GM12891 (cell line): ENCODE measurements around the gene PPP1R14C.

Source experiments
- DNase-seq: peaks from one replicate; pipeline ENCODE4 v3.0.0; 2011; ENCODE audit warnings: low spot score; ENCODE audit not compliant: insufficient read length
- FAIRE-seq: peaks from 2 replicates; lab custom pipeline; 2011; peaks lifted over from hg19 to GRCh38; lab: Jason Lieb, UNC
- PAX5 ChIP-seq: IDR thresholded peaks from 2 replicates; pipeline ENCODE4 v1.6.1; 2011; ENCODE audit warnings: low read length, moderate library complexity, mild to moderate bottlenecking; ENCODE audit not compliant: insufficient read depth, severe bottlenecking
- POLR2A ChIP-seq: IDR thresholded peaks from 2 replicates; pipeline ENCODE4 v1.6.1; 2011; ENCODE audit warnings: low read depth, low read length, control low read depth
- POLR2AphosphoS5 ChIP-seq: IDR thresholded peaks from 2 replicates; pipeline ENCODE4 v1.6.1; 2011; ENCODE audit warnings: low read depth, low read length, control low read depth
- POU2F2 ChIP-seq: IDR thresholded peaks from 2 replicates; pipeline ENCODE4 v1.6.1; 2011; ENCODE audit warnings: low read depth, mild to moderate bottlenecking, control low read depth, low read length, moderate library complexity
- SPI1 ChIP-seq: IDR thresholded peaks from 2 replicates; pipeline ENCODE4 v1.6.1; 2011; ENCODE audit warnings: low read depth, low read length, control low read depth
- TAF1 ChIP-seq: IDR thresholded peaks from 2 replicates; pipeline ENCODE4 v1.6.1; 2011; ENCODE audit warnings: low read depth, low read length, control low read depth

The PPP1R14C gene

GRCh38 chr6:150266309-150266708 is 123.5 kb downstream of the PPP1R14C start:
- FAIRE-seq: no peak
- no peak for DNase-seq
- TF ChIP-seq SPI1 (no peak), TAF1 (no peak), POLR2A (no peak), PAX5 (no peak), POLR2AphosphoS5 (no peak)

DNA sequence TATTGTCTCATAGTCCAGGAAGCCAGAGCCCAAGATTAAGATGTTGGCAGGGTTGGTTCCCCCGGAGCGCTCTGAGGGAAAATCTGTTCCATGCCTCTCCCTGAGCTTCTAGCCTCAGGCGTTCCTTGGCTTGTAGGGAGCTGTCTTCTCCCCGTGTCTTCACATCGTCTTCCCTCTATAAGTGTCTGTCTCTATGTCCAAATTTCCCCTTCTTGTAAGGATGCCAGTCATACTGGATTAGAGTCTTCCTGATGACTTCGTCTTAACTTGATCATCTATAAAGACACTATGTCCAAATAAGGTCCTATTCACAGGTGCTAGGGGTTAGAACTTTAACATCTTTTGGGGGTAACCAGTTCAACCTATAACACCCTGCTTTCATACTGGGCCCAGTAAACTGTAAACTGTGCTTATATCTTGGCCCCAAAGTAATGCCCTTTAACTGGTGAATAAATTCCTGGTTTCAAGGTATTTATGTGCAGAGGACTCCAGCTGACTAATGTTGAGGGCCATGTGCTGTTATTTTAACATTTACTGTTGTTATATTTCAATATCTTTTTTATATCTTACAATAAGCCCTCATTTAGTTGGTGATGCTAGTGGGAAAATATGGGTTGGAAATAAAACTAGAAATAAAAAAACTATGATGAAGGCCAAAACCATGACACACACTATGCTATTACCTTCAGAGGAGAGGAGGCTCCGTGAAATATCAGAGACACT is 124.3 kb downstream of the PPP1R14C start:
- TF ChIP-seq TAF1 (no peak), SPI1 (no peak), POLR2A (no peak), POLR2AphosphoS5 (no peak), PAX5 (no peak)
- no peak for DNase-seq

DNA sequence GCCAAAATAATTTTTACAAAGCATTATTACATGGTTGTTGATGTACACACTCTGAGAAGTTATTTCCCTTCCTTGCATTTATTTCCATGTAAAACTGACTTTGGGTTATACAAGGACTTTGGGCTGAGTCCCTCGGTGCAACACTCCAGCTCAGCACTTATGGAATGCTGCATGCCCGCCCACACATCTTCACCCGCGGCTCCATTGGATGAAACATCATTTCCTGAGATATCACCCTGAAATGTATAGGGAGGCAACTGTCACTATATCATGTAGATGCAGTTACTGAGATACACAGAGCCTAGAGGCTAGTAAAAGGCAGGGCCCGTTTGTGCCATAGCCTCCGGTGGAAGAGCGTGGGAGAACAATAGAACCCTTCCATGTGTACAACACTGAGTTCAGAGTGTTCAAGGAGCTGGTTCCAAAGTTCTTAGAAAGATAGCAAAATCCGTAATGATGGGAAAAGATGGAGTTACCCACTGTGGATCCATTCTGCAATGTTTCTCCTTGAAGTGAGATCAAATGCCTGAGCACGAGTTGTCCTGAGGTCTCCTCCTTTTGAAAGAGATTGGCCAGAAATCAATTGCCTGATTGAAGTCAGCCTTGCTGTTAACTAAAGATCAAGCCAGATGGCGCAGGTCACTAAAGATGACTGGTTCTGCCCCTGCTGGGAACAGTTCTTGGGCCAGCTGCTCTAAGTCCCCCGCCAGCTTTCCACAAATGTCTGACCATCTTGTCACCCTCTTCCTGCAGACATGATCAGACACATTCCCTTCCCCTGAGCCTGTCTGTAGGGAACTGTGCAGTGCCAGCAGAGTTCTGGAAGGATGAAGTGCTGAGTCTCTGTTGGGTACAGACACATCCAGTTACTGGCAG is 125.1 kb downstream of the PPP1R14C start:
- TF ChIP-seq SPI1 (no peak), POU2F2 (no peak), TAF1 (no peak), POLR2AphosphoS5 (no peak), PAX5 (no peak), POLR2A (no peak)
- no peak for FAIRE-seq
- DNase-seq: no peak

More for the DNA sequence above, 124.3 kb downstream of the PPP1R14C start:
- no peak for FAIRE-seq

- TF ChIP-seq TAF1 (no peak), SPI1 (no peak), PAX5 (no peak), POU2F2 (no peak), POLR2AphosphoS5 (no peak), POLR2A (no peak)
- DNase-seq (no peak), FAIRE-seq (no peak)
Observed at GRCh38 chr6:150269130-150269856, 126.4 kb downstream of the PPP1R14C start.

DNA sequence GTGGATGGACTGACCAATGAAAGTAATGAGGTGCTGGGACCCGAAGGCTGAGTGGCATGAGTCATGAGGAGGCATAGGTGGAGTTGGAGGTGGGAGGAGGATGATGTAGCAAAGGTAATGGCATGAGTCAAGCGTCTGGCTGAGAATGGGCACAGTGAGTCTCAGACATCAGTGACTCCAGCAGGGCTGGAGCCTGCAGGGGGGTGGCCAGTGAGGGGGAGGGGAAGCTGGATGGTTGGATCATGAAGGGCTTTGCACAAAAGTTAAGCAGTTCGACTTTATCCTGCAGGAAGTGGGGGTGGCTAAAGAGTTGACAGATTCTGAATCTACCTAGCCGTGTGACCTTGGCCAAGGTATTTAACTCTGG is 127.0 kb downstream of the PPP1R14C start:
- TF ChIP-seq POLR2A (no peak), POU2F2 (no peak), PAX5 (no peak), TAF1 (no peak), POLR2AphosphoS5 (no peak), SPI1 (no peak)
- FAIRE-seq (no peak), DNase-seq (no peak)

- TF ChIP-seq TAF1 (no peak), SPI1 (no peak), PAX5 (no peak), POLR2AphosphoS5 (no peak), POU2F2 (no peak), POLR2A (no peak)
- FAIRE-seq: no peak
- DNase-seq: no peak
Observed at GRCh38 chr6:150270330-150271052, 127.6 kb downstream of the PPP1R14C start.

- FAIRE-seq: no peak
- TF ChIP-seq SPI1 (no peak), POLR2A (no peak), POLR2AphosphoS5 (no peak), PAX5 (no peak), TAF1 (no peak), POU2F2 (no peak)
- DNase-seq: no peak
Observed at GRCh38 chr6:150271172-150271500, 128.3 kb downstream of the PPP1R14C start.

- no peak for DNase-seq
- TF ChIP-seq PAX5: no peak
- no peak for TF ChIP-seq POU2F2
- no peak for TF ChIP-seq TAF1
- TF ChIP-seq SPI1: no peak
- TF ChIP-seq POLR2A: no peak
- TF ChIP-seq POLR2AphosphoS5: no peak
- no peak for FAIRE-seq
Observed at GRCh38 chr6:150271501-150272263, 128.8 kb downstream of the PPP1R14C start.

DNA sequence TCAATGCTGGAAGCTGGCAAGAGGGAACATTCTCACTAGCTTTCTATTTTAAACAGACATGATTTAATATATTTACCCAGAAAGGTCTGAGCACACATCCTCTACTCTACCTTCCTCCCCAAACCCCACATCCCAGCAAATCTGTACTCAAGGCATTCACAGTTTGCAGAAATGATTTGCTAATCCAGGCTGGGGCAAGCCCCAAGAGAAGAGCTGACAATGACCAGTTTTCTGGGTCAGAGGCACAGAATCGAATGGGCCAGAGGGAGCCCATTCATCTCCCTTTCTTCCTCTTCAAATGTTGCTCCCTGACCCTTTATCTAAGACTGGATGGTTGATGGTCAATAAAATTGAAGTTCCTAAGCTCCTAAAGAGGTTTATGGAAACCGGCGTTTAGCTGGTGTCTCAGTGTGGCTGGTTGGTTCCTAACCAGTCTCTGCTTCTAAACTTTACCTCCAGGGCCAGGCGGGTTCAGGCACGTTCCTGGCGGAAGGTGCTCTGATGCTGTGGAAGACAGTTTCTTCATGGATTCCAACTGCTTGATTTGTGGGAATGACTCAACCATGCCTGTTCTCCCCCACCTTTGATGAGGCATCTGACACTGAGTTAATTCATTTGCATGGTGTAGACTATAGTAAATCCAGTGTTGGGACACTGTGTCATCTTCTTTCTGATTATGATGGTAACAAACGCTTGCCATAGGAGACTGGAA is 129.6 kb downstream of the PPP1R14C start:
- TF ChIP-seq POU2F2 (no peak), POLR2A (no peak), PAX5 (no peak), SPI1 (no peak), TAF1 (no peak), POLR2AphosphoS5 (no peak)
- DNase-seq (no peak), FAIRE-seq (no peak)
